Epithelial cell of prostate (primary cell): ENCODE results near the gene TEAD1.

Source experiments
- DNase-seq: peaks from one replicate; pipeline ENCODE4 v3.0.0-alpha.2; 2011; ENCODE audit warnings: low read depth, low spot score
- H3K27ac ChIP-seq: fragments of 450-650 bp; 2 replicates; pipeline ENCODE4 v1.5.1; 2017; ENCODE audit warnings: mild to moderate bottlenecking

The TEAD1 gene

GRCh38 chr11:12801976-12802375 lies 127.8 kb downstream of the TEAD1 start:
- no peak for DNase-seq
- H3K27ac ChIP-seq: peak overlapping the region; percentile 66

- peak; percentile 94 for DNase-seq
- peak overlapping the region; percentile 66 for H3K27ac ChIP-seq
These were observed 128.3 kb downstream of the TEAD1 start for GRCh38 chr11:12802418-12803085.

- no peak for DNase-seq
- H3K27ac ChIP-seq: peak overlapping the region; percentile 66
These were observed 129.0 kb downstream of the TEAD1 start for GRCh38 chr11:12803086-12803826.

- H3K27ac ChIP-seq: peak overlapping the region; percentile 43
- DNase-seq: peak; percentile 52
These were observed 131.9 kb downstream of the TEAD1 start for GRCh38 chr11:12806113-12806512.

GRCh38 chr11:12807621-12808020 lies 133.4 kb downstream of the TEAD1 start:
- H3K27ac ChIP-seq: no peak overlapping the region
- no peak for DNase-seq

- DNase-seq: no peak
- peak overlapping the region; percentile 38 for H3K27ac ChIP-seq
These were observed 134.3 kb downstream of the TEAD1 start for GRCh38 chr11:12808519-12808918.

- DNase-seq: no peak
- peak overlapping the region; percentile 38 for H3K27ac ChIP-seq
These were observed 135.1 kb downstream of the TEAD1 start for GRCh38 chr11:12809364-12809763.

- no peak overlapping the region for H3K27ac ChIP-seq
- no peak for DNase-seq
These were observed 135.8 kb downstream of the TEAD1 start for GRCh38 chr11:12809864-12810567.

- DNase-seq: no peak
- H3K27ac ChIP-seq: no peak overlapping the region
These were observed 136.3 kb downstream of the TEAD1 start for GRCh38 chr11:12810568-12810894.

GRCh38 chr11:12811861-12812260 lies 137.6 kb downstream of the TEAD1 start:
- DNase-seq: no peak
- no peak overlapping the region for H3K27ac ChIP-seq

GRCh38 chr11:12812849-12813248 lies 138.6 kb downstream of the TEAD1 start:
- DNase-seq: no peak
- no peak overlapping the region for H3K27ac ChIP-seq

GRCh38 chr11:12813371-12814225 lies 139.4 kb downstream of the TEAD1 start:
- no peak for DNase-seq
- H3K27ac ChIP-seq: peak overlapping the region; percentile 54

GRCh38 chr11:12815129-12815480 lies 140.9 kb downstream of the TEAD1 start:
- no peak for DNase-seq
- H3K27ac ChIP-seq: peak overlapping the region; percentile 54

GRCh38 chr11:12815931-12816494 lies 141.8 kb downstream of the TEAD1 start:
- DNase-seq: no peak
- no peak overlapping the region for H3K27ac ChIP-seq

- H3K27ac ChIP-seq: peak overlapping the region; percentile 27
- DNase-seq: no peak
These were observed 143.6 kb downstream of the TEAD1 start for GRCh38 chr11:12817681-12818332.

GRCh38 chr11:12818333-12819015 lies 144.3 kb downstream of the TEAD1 start:
- no peak for DNase-seq
- peak overlapping the region; percentile 27 for H3K27ac ChIP-seq

GRCh38 chr11:12822392-12823022 lies 148.3 kb downstream of the TEAD1 start:
- H3K27ac ChIP-seq: no peak overlapping the region
- DNase-seq: no peak

- DNase-seq: no peak
- no peak overlapping the region for H3K27ac ChIP-seq
These were observed 150.2 kb downstream of the TEAD1 start for GRCh38 chr11:12824281-12825041.
